A673 (cell line): ENCODE results near the gene OR2T29. TPM values are rescaled to one million over a fixed set of nuclear protein-coding genes. Genes with fewer than 3 reads are reported as not detected.

Experiments used
- BruUV-seq: library from RNA; stranded (reverse); fragments of 400-500 nt; replicated peaks from 2 replicates; lab custom pipeline; 2021; lab: Mats Ljungman, UMichigan
- CTCF ChIA-PET: fragments of 300-600 bp; sonication (Branson Sonifier 250); formaldehyde crosslinking; loops from one replicate; lab custom pipeline; 2022; ENCODE audit warnings: antibody characterized with exemption; lab: Charles Lee
- POLR2A ChIA-PET: fragments of 300-600 bp; sonication (Branson Sonifier 250); formaldehyde crosslinking; loops from one replicate; lab custom pipeline; 2022; ENCODE audit warnings: antibody characterized with exemption; ENCODE audit not compliant: low non-redundant PET; lab: Charles Lee
- DNase-seq: peaks from one replicate; pipeline ENCODE4 v3.0.0-alpha.2; 2015; ENCODE audit warnings: low spot score
- H3K27ac ChIP-seq: fragments of 200-600 bp; sonication (generic); 2 replicates; pipeline ENCODE4 v1.5.1; 2016; ENCODE audit warnings: mixed run types, low read depth, mild to moderate bottlenecking, mixed read lengths, antibody characterized with exemption, low read length; ENCODE audit not compliant: poor library complexity, severe bottlenecking
- H3K27me3 ChIP-seq: fragments of 200-600 bp; sonication (generic); replicated peaks from 2 replicates; pipeline ENCODE4 v1.6.1; 2017; ENCODE audit warnings: mixed run types, low read depth, mild to moderate bottlenecking, mixed read lengths, antibody characterized with exemption, low read length; ENCODE audit not compliant: insufficient read depth, poor library complexity
- H3K36me3 ChIP-seq: fragments of 200-600 bp; sonication (generic); 2 replicates; pipeline ENCODE4 v1.6.1; 2016; ENCODE audit warnings: mixed run types, mild to moderate bottlenecking, mixed read lengths, antibody characterized with exemption, low read length; ENCODE audit not compliant: insufficient read depth, poor library complexity, severe bottlenecking
- H3K4me1 ChIP-seq: fragments of 200-600 bp; sonication (generic); 2 replicates; pipeline ENCODE4 v1.6.1; 2017; ENCODE audit warnings: mixed run types, mild to moderate bottlenecking, mixed read lengths, antibody characterized with exemption, low read length; ENCODE audit not compliant: insufficient read depth, poor library complexity, severe bottlenecking
- H3K4me3 ChIP-seq: fragments of 200-600 bp; sonication (generic); 2 replicates; pipeline ENCODE4 v1.5.1; 2016; ENCODE audit warnings: low read depth, mixed run types, mild to moderate bottlenecking, mixed read lengths, low read length; ENCODE audit not compliant: poor library complexity, severe bottlenecking
- H3K9me3 ChIP-seq: fragments of 200-600 bp; sonication (generic); 2 replicates; pipeline ENCODE4 v1.6.1; 2016; ENCODE audit warnings: mixed run types, low read depth, mild to moderate bottlenecking, mixed read lengths, antibody characterized with exemption, low read length; ENCODE audit not compliant: poor library complexity, severe bottlenecking
- CTCF ChIP-seq: fragments of 300-800, 200-600 bp; sonication (generic); conservative IDR thresholded peaks from 2 replicates; pipeline ENCODE4 v1.5.1; 2017; ENCODE audit warnings: low read depth, mild to moderate bottlenecking, antibody characterized with exemption, low read length, moderate library complexity, mixed read lengths
- EZH2 ChIP-seq: fragments of 200-600 bp; sonication (generic); IDR thresholded peaks from 2 replicates; pipeline ENCODE4 v1.6.1; 2017; ENCODE audit warnings: borderline replicate concordance, low read depth, mild to moderate bottlenecking, mixed read lengths, antibody characterized with exemption, low read length; ENCODE audit not compliant: poor library complexity, severe bottlenecking
- intact Hi-C: fragments of 100-400 bp; cut with micrococcal nuclease; formaldehyde crosslinking; loops from one replicate; pipeline ENCODE4 v1.10.0; 2022; ENCODE audit not compliant: unreplicated experiment
- total RNA-seq: library from RNA; stranded (reverse); gene quantifications from 2 replicates; pipeline ENCODE4 v1.2.3, GENCODE V29; 2021

Gene OR2T29
- total RNA-seq, 1 experiment from 2014 or later: not detected

- CTCF ChIA-PET: no interaction called here
- Histone ChIP-seq H3K36me3 (no peaks in the 10 kb centered on the region), H3K4me3 (no peak overlapping the region), H3K4me1 (peaks cover 9% of the 10 kb centered on the region), H3K27me3 (no peaks in the 10 kb centered on the region), H3K9me3 (no peaks in the 10 kb centered on the region), H3K27ac (no peak overlapping the region)
- POLR2A ChIA-PET: no interaction called here
- TF ChIP-seq EZH2 (no peak), CTCF (no peak)
- BruUV-seq: no TSS peak
- DNase-seq: no peak
- intact Hi-C loops: no loop called here
These were observed 36.8 kb upstream of the OR2T29 start for GRCh38 chr1:248599396-248599795.

- peaks cover 9% of the 10 kb centered on the region for H3K4me1 ChIP-seq
- intact Hi-C loops: no loop called here
- no TSS peak for BruUV-seq
- DNase-seq: no peak
- H3K9me3 ChIP-seq: no peaks in the 10 kb centered on the region
- no peak within 1 kb of the TSS for H3K4me3 ChIP-seq
- ChIA-PET POLR2A (no interaction called here), CTCF (no interaction called here)
- H3K27me3 ChIP-seq: no peaks in the 10 kb centered on the region
- H3K27ac ChIP-seq: no peak within 1 kb of the TSS
- no peak for TF ChIP-seq EZH2
- TF ChIP-seq CTCF: no peak
- H3K36me3 ChIP-seq: no peaks in the 10 kb centered on the region
These were observed 35.0 kb upstream of the OR2T29 start, which contains the start of gene OR2T10 for GRCh38 chr1:248597589-248597988. OR2T10 (minus strand) TSS chr1:248597700; CDS start chr1:248593768, 3,932 bp downstream.

- H3K9me3 ChIP-seq: no peaks in the 10 kb centered on the region
- peaks cover 9% of the 10 kb centered on the region for H3K4me1 ChIP-seq
- ChIA-PET POLR2A (no interaction called here), CTCF (no interaction called here)
- peak; percentile 40 for DNase-seq
- BruUV-seq: no TSS peak
- TF ChIP-seq EZH2 (no peak), CTCF (no peak)
- H3K27ac ChIP-seq: no peak overlapping the region
- no peaks in the 10 kb centered on the region for H3K27me3 ChIP-seq
- H3K36me3 ChIP-seq: no peaks in the 10 kb centered on the region
- intact Hi-C loops: no loop called here
- no peak overlapping the region for H3K4me3 ChIP-seq
These were observed 34.0 kb upstream of the OR2T29 start for GRCh38 chr1:248596615-248597014.
